Measurements from ENCODE around the gene TSG101. TPM values are rescaled to one million over a fixed set of nuclear protein-coding genes. Genes with fewer than 3 reads are reported as not detected.

The TSG101 gene
- total and polyA plus RNA-seq, 2 experiments from 2014 or later: 59.4 to 102 TPM

DNA sequence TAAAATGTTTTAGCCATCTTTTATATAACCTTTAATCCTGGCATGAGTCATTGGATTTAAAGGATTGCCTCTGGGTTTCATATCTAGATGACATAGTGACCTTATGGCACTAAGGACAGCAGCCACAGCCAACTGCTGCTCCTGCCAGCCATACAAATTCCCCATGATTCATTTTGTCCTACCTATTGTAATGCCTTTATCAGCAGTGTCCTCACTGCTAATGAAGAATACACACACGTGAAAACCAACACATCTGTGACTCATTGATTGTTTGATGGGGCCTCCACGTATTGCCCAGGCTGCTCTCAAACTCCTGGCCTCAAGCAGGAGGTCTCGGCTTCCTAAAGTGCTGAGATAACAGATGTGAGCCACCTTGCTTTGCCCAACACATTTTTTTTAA, 69.3 kb downstream of the TSG101 start:
- H3K4me3 ChIP-seq: no peak overlapping the region
- no peaks in the 10 kb centered on the region for H3F3A ChIP-seq (replicated peaks; ENCODE audit: low read depth)
- Mint-ChIP-seq H3K36me3 (ENCODE audit: low read depth) (no peaks in the 10 kb centered on the region), H3K27me3 (ENCODE audit: insufficient read depth, low read depth, poor library complexity) (peaks cover 4% of the 10 kb centered on the region), H3K9me3 (no peaks in the 10 kb centered on the region), H3K4me1 (no peaks in the 10 kb centered on the region), H3K4me3 (no peak overlapping the region), H3K27ac (no peak overlapping the region)
- H3K27ac ChIP-seq (ENCODE audit: low read depth): no peak overlapping the region
- H3K36me3 ChIP-seq (ENCODE audit: insufficient read depth): no peaks in the 10 kb centered on the region
- ATAC-seq (no peak), DNase-seq (ENCODE audit: low spot score) (no peak)
- no peak overlapping the region for H3K4me2 ChIP-seq
- no peak overlapping the region for H2AFZ ChIP-seq
- TF ChIP-seq, protein P1, sequence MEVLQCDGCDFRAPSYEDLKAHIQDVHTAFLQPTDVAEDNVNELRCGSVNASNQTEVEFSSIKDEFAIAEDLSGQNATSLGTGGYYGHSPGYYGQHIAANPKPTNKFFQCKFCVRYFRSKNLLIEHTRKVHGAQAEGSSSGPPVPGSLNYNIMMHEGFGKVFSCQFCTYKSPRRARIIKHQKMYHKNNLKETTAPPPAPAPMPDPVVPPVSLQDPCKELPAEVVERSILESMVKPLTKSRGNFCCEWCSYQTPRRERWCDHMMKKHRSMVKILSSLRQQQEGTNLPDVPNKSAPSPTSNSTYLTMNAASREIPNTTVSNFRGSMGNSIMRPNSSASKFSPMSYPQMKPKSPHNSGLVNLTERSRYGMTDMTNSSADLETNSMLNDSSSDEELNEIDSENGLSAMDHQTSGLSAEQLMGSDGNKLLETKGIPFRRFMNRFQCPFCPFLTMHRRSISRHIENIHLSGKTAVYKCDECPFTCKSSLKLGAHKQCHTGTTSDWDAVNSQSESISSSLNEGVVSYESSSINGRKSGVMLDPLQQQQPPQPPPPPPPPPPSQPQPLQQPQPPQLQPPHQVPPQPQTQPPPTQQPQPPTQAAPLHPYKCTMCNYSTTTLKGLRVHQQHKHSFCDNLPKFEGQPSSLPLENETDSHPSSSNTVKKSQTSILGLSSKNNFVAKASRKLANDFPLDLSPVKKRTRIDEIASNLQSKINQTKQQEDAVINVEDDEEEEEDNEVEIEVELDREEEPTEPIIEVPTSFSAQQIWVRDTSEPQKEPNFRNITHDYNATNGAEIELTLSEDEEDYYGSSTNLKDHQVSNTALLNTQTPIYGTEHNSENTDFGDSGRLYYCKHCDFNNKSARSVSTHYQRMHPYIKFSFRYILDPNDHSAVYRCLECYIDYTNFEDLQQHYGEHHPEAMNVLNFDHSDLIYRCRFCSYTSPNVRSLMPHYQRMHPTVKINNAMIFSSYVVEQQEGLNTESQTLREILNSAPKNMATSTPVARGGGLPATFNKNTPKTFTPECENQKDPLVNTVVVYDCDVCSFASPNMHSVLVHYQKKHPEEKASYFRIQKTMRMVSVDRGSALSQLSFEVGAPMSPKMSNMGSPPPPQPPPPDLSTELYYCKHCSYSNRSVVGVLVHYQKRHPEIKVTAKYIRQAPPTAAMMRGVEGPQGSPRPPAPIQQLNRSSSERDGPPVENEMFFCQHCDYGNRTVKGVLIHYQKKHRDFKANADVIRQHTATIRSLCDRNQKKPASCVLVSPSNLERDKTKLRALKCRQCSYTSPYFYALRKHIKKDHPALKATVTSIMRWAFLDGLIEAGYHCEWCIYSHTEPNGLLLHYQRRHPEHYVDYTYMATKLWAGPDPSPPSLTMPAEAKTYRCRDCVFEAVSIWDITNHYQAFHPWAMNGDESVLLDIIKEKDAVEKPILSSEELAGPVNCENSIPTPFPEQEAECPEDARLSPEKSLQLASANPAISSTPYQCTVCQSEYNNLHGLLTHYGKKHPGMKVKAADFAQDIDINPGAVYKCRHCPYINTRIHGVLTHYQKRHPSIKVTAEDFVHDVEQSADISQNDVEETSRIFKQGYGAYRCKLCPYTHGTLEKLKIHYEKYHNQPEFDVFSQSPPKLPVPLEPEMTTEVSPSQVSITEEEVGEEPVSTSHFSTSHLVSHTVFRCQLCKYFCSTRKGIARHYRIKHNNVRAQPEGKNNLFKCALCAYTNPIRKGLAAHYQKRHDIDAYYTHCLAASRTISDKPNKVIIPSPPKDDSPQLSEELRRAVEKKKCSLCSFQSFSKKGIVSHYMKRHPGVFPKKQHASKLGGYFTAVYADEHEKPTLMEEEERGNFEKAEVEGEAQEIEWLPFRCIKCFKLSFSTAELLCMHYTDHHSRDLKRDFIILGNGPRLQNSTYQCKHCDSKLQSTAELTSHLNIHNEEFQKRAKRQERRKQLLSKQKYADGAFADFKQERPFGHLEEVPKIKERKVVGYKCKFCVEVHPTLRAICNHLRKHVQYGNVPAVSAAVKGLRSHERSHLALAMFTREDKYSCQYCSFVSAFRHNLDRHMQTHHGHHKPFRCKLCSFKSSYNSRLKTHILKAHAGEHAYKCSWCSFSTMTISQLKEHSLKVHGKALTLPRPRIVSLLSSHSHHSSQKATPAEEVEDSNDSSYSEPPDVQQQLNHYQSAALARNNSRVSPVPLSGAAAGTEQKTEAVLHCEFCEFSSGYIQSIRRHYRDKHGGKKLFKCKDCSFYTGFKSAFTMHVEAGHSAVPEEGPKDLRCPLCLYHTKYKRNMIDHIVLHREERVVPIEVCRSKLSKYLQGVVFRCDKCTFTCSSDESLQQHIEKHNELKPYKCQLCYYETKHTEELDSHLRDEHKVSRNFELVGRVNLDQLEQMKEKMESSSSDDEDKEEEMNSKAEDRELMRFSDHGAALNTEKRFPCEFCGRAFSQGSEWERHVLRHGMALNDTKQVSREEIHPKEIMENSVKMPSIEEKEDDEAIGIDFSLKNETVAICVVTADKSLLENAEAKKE (CRISPR knock-in tag; IDR thresholded peaks at IDR 0.05): no peak
- TF ChIP-seq ZNF114 (CRISPR knock-in tag; IDR thresholded peaks at IDR 0.05) (no peak), NANOG (IDR thresholded peaks at IDR 0.05; ENCODE audit: borderline replicate concordance) (no peak), STAT1 (IDR thresholded peaks at IDR 0.05; ENCODE audit: unreplicated experiment) (no peak), EZH2phosphoT487 (IDR thresholded peaks at IDR 0.05; ENCODE audit: unreplicated experiment) (no peak), ZNF331 (CRISPR knock-in tag; IDR thresholded peaks at IDR 0.05; ENCODE audit: low read depth) (no peak), CREB1 (CRISPR knock-in tag; IDR thresholded peaks at IDR 0.05; ENCODE audit: low read depth) (no peak), JUNB (IDR thresholded peaks at IDR 0.05; ENCODE audit: unreplicated experiment) (no peak), EZH2 (IDR thresholded peaks at IDR 0.05; ENCODE audit: low read depth, unreplicated experiment) (no peak), POLR2AphosphoS5 (IDR thresholded peaks at IDR 0.05; ENCODE audit: low read depth) (no peak)
- TF ChIP-seq, protein P2, sequence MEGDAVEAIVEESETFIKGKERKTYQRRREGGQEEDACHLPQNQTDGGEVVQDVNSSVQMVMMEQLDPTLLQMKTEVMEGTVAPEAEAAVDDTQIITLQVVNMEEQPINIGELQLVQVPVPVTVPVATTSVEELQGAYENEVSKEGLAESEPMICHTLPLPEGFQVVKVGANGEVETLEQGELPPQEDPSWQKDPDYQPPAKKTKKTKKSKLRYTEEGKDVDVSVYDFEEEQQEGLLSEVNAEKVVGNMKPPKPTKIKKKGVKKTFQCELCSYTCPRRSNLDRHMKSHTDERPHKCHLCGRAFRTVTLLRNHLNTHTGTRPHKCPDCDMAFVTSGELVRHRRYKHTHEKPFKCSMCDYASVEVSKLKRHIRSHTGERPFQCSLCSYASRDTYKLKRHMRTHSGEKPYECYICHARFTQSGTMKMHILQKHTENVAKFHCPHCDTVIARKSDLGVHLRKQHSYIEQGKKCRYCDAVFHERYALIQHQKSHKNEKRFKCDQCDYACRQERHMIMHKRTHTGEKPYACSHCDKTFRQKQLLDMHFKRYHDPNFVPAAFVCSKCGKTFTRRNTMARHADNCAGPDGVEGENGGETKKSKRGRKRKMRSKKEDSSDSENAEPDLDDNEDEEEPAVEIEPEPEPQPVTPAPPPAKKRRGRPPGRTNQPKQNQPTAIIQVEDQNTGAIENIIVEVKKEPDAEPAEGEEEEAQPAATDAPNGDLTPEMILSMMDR (conservative IDR thresholded peaks at IDR 0.05; ENCODE audit: low read depth in 2 of 2): no peak
- TF ChIP-seq, protein P3, sequence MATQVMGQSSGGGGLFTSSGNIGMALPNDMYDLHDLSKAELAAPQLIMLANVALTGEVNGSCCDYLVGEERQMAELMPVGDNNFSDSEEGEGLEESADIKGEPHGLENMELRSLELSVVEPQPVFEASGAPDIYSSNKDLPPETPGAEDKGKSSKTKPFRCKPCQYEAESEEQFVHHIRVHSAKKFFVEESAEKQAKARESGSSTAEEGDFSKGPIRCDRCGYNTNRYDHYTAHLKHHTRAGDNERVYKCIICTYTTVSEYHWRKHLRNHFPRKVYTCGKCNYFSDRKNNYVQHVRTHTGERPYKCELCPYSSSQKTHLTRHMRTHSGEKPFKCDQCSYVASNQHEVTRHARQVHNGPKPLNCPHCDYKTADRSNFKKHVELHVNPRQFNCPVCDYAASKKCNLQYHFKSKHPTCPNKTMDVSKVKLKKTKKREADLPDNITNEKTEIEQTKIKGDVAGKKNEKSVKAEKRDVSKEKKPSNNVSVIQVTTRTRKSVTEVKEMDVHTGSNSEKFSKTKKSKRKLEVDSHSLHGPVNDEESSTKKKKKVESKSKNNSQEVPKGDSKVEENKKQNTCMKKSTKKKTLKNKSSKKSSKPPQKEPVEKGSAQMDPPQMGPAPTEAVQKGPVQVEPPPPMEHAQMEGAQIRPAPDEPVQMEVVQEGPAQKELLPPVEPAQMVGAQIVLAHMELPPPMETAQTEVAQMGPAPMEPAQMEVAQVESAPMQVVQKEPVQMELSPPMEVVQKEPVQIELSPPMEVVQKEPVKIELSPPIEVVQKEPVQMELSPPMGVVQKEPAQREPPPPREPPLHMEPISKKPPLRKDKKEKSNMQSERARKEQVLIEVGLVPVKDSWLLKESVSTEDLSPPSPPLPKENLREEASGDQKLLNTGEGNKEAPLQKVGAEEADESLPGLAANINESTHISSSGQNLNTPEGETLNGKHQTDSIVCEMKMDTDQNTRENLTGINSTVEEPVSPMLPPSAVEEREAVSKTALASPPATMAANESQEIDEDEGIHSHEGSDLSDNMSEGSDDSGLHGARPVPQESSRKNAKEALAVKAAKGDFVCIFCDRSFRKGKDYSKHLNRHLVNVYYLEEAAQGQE (IDR thresholded peaks at IDR 0.05; ENCODE audit: unreplicated experiment): no peak
- TF ChIP-seq, protein P4, sequence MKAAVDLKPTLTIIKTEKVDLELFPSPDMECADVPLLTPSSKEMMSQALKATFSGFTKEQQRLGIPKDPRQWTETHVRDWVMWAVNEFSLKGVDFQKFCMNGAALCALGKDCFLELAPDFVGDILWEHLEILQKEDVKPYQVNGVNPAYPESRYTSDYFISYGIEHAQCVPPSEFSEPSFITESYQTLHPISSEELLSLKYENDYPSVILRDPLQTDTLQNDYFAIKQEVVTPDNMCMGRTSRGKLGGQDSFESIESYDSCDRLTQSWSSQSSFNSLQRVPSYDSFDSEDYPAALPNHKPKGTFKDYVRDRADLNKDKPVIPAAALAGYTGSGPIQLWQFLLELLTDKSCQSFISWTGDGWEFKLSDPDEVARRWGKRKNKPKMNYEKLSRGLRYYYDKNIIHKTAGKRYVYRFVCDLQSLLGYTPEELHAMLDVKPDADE (IDR thresholded peaks at IDR 0.05): no peak
- H4K20me1 ChIP-seq (replicated peaks; ENCODE audit: insufficient read depth): no peaks in the 10 kb centered on the region
- H3K9me2 ChIP-seq (ENCODE audit: insufficient read depth): no peaks in the 10 kb centered on the region
- peaks cover 6% of the 10 kb centered on the region; the same call in 1 of the 2 replicates for H3K27me3 ChIP-seq (ENCODE audit: insufficient read depth)
- no peaks in the 10 kb centered on the region for H3K4me1 ChIP-seq (ENCODE audit: insufficient read depth)
- no peaks in the 10 kb centered on the region for H3K79me2 ChIP-seq (replicated peaks; ENCODE audit: insufficient read depth)
